ENCODE measurements around the gene DIO2.
A peak's percentile ranks its signal among the peaks of the same experiment; 100 is the strongest.

Gene DIO2

GRCh38 chr14:80206351-80207080, 4.8 kb downstream of the DIO2 start:
- no peak for DNase-seq (ENCODE audit: extremely low read depth, low read depth)
- TF ChIP-seq, protein P1, sequence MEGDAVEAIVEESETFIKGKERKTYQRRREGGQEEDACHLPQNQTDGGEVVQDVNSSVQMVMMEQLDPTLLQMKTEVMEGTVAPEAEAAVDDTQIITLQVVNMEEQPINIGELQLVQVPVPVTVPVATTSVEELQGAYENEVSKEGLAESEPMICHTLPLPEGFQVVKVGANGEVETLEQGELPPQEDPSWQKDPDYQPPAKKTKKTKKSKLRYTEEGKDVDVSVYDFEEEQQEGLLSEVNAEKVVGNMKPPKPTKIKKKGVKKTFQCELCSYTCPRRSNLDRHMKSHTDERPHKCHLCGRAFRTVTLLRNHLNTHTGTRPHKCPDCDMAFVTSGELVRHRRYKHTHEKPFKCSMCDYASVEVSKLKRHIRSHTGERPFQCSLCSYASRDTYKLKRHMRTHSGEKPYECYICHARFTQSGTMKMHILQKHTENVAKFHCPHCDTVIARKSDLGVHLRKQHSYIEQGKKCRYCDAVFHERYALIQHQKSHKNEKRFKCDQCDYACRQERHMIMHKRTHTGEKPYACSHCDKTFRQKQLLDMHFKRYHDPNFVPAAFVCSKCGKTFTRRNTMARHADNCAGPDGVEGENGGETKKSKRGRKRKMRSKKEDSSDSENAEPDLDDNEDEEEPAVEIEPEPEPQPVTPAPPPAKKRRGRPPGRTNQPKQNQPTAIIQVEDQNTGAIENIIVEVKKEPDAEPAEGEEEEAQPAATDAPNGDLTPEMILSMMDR (IDR thresholded peaks at IDR 0.05; ENCODE audit: low read depth, low read length) = no peak

DNA sequence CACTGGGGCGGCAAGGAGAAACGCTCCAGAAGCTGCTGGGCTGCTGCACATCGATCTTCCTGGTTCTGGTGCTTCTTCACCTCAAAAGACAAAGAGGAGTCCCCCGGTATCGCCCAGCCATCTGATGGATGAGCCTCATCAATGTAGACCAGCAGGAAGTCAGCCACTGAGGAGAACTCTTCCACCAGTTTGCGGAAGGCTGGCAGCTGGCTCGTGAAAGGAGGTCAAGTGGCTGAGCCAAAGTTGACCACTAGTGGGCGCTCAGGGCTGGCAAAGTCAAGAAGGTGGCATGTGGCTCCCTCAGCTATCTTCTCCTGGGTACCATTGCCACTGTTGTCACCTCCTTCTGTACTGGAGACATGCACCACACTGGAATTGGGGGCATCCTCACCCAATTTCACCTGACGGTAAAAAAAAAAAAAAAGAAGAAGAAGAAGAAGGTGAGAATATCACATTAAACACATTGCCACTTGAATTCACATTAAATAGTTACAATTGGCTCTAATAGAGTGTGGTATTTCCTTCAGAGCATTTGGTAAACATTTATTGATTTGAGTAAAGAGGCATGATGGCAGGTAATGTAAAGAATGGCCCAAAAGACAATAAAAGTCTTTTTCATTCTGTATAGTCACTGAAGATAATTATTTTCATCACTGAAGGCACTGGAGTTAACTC, 8.3 kb downstream of the DIO2 start:
- no peak for DNase-seq (ENCODE audit: extremely low read depth, low read depth)

GRCh38 chr14:80200093-80200492, 11.2 kb downstream of the DIO2 start:
- no peak for DNase-seq (ENCODE audit: extremely low read depth, low read depth)

More for the DNA sequence above, 8.3 kb downstream of the DIO2 start:
- TF ChIP-seq, protein P1 (IDR thresholded peaks at IDR 0.05; ENCODE audit: low read depth, low read length) = peak; percentile 25

GRCh38 chr14:80188571-80188970, 22.7 kb downstream of the DIO2 start:
- TF ChIP-seq, protein P1 (IDR thresholded peaks at IDR 0.05; ENCODE audit: low read depth, low read length) = no peak
- no peak for DNase-seq (ENCODE audit: extremely low read depth, low read depth)

More at GRCh38 chr14:80200093-80200492, 11.2 kb downstream of the DIO2 start:
- TF ChIP-seq, protein P1 (IDR thresholded peaks at IDR 0.05; ENCODE audit: low read depth, low read length) = no peak

- no peak for DNase-seq (ENCODE audit: extremely low read depth, low read depth)
- TF ChIP-seq, protein P1 (IDR thresholded peaks at IDR 0.05; ENCODE audit: low read depth, low read length) = no peak
Observed at GRCh38 chr14:80186301-80186800, 25.0 kb downstream of the DIO2 start.

DNA sequence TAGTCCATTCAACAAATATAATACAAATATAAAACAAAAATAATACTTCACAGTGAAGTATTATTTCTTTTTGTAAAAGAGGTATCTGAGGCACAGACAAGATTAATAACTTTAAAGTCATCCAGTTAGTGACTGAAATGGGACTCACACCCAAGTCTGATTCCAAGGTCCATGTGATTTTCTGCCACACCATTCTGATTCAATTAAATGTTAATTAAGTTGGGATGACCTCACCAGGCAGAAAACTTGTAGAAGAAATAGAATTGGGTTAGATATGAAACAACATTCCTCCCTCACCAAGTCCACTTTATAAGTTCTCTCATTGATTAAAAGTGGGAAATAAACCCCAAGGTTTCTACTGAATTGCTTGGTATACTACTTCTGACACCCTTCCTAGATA, 34.4 kb downstream of the DIO2 start:
- TF ChIP-seq, protein P1 (IDR thresholded peaks at IDR 0.05; ENCODE audit: low read depth, low read length) = no peak
- DNase-seq (ENCODE audit: extremely low read depth, low read depth) = no peak
